Progenitor cell of endocrine pancreas (in vitro differentiated cells): ENCODE results near the gene CALN1. TPM values are rescaled to one million over a fixed set of nuclear protein-coding genes. Genes with fewer than 3 reads are reported as not detected.

Source experiments
- DNase-seq: peaks from one replicate; pipeline ENCODE4 v3.0.0; 2021; ENCODE audit warnings: low spot score; ENCODE audit not compliant: unreplicated experiment
- H3K27ac Mint-ChIP-seq: 2 replicates; pipeline ENCODE4 v1.8.0; 2021; ENCODE audit warnings: mild to moderate bottlenecking, moderate library complexity, mixed read lengths
- H3K27me3 Mint-ChIP-seq: 2 replicates; pipeline ENCODE4 v1.8.0; 2021; ENCODE audit warnings: mixed read lengths
- H3K36me3 Mint-ChIP-seq: 2 replicates; pipeline ENCODE4 v1.8.0; 2022; ENCODE audit warnings: mixed read lengths; ENCODE audit not compliant: insufficient read depth
- H3K4me1 Mint-ChIP-seq: 2 replicates; pipeline ENCODE4 v1.8.0; 2021; ENCODE audit warnings: low read depth, mixed read lengths
- H3K4me3 Mint-ChIP-seq: 2 replicates; pipeline ENCODE4 v1.8.0; 2021; ENCODE audit warnings: low read depth, mild to moderate bottlenecking, moderate library complexity, mixed read lengths
- H3K9me3 Mint-ChIP-seq: 2 replicates; pipeline ENCODE4 v1.8.0; 2021; ENCODE audit warnings: low read depth, mixed read lengths
- total RNA-seq: library from RNA; stranded (reverse); gene quantifications from 2 replicates; pipeline ENCODE4 v1.2.1, GENCODE V29; 2021
- TF ChIP-seq, protein P1 (sequence below): fragments of 200-600 bp; sonication (generic); IDR thresholded peaks from one replicate; pipeline ENCODE4 v1.5.0; 2021; ENCODE audit warnings: antibody characterized with exemption, mild to moderate bottlenecking; ENCODE audit not compliant: unreplicated experiment

Gene CALN1
- total RNA-seq, 1 donor from 2014 or later: 0.79 TPM

- Mint-ChIP-seq H3K27ac (no peak overlapping the region), H3K4me3 (no peak overlapping the region), H3K4me1 (peaks cover 8% of the 10 kb centered on the region), H3K27me3 (peaks cover 16% of the 10 kb centered on the region), H3K36me3 (no peaks in the 10 kb centered on the region), H3K9me3 (no peaks in the 10 kb centered on the region)
- TF ChIP-seq, protein P1, sequence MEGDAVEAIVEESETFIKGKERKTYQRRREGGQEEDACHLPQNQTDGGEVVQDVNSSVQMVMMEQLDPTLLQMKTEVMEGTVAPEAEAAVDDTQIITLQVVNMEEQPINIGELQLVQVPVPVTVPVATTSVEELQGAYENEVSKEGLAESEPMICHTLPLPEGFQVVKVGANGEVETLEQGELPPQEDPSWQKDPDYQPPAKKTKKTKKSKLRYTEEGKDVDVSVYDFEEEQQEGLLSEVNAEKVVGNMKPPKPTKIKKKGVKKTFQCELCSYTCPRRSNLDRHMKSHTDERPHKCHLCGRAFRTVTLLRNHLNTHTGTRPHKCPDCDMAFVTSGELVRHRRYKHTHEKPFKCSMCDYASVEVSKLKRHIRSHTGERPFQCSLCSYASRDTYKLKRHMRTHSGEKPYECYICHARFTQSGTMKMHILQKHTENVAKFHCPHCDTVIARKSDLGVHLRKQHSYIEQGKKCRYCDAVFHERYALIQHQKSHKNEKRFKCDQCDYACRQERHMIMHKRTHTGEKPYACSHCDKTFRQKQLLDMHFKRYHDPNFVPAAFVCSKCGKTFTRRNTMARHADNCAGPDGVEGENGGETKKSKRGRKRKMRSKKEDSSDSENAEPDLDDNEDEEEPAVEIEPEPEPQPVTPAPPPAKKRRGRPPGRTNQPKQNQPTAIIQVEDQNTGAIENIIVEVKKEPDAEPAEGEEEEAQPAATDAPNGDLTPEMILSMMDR: no peak
- no peak for DNase-seq
Measured at GRCh38 chr7:72326811-72327210, 85.3 kb downstream of the CALN1 start.

DNA sequence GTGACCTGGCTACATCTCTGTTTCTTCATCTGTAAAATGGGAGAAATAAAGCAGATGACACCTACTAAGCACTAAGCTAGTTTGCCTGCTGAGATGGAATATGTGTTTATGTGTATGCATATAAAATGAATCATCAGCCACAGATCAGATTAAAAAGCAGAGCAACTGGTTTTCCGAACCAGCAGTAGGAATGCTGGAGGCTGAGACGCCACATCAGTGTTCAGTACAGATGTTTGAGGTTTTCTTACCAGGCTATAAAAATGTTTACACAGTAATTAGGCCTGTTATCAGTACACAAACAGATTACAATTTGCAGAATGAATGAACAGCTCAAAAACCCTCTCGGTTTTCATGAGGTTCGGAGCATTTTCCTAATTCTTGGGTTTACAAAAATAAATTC lies 85.8 kb downstream of the CALN1 start:
- H3K27me3 Mint-ChIP-seq: peaks cover 16% of the 10 kb centered on the region
- no peak overlapping the region for H3K4me3 Mint-ChIP-seq
- DNase-seq: no peak
- TF ChIP-seq, protein P1: no peak
- H3K4me1 Mint-ChIP-seq: peaks cover 8% of the 10 kb centered on the region
- no peaks in the 10 kb centered on the region for H3K9me3 Mint-ChIP-seq
- no peak overlapping the region for H3K27ac Mint-ChIP-seq
- no peaks in the 10 kb centered on the region for H3K36me3 Mint-ChIP-seq

- DNase-seq: no peak
- TF ChIP-seq, protein P1: no peak
- Mint-ChIP-seq H3K9me3 (no peaks in the 10 kb centered on the region), H3K27ac (no peak overlapping the region), H3K4me1 (peaks cover 8% of the 10 kb centered on the region), H3K36me3 (no peaks in the 10 kb centered on the region), H3K27me3 (peaks cover 12% of the 10 kb centered on the region), H3K4me3 (no peak overlapping the region)
Measured at GRCh38 chr7:72325561-72325960, 86.6 kb downstream of the CALN1 start.

DNA sequence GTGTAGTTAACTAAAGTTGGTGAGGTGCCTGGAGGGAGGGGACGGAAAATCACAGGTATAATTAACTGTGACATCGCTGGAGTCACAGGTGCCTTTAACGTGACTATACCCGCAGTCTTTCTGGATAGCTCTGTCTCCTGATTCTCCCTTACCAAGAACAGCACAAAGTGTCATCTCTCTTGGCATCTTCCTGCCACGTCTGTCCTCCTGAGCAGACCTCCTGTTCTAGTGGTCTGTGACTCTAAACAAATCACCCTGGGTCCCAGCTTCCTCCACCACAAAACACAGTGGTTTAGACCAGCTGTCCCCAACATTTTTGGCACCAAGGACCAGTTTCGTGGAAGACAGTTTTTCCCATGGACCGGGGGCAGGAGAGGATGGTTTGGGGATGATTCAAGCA lies 90.5 kb downstream of the CALN1 start:
- Mint-ChIP-seq H3K9me3 (peaks cover 4% of the 10 kb centered on the region), H3K27ac (no peak overlapping the region), H3K4me1 (peaks cover 6% of the 10 kb centered on the region), H3K36me3 (no peaks in the 10 kb centered on the region), H3K27me3 (peaks cover 16% of the 10 kb centered on the region), H3K4me3 (no peak overlapping the region)
- DNase-seq: no peak
- TF ChIP-seq, protein P1: no peak

DNA sequence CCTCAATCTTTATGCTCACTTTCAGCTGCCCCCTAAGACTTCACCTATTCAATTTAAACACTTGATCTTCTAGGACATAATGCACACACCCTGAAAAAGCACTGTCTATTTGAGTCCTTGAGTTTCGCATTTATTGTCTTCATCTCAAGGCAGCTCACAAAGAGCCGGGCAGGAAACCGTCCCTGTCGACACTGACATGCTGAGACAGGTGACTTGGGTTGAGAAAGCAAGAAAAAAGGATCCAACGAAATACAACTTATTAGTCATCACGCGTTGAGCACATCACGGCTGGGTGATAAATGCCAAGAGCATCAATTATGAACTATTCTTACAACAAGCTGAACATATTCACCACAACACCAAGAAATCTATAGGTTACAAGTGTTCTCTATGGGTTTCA lies 91.1 kb downstream of the CALN1 start:
- no peak for DNase-seq
- Mint-ChIP-seq H3K27me3 (peaks cover 19% of the 10 kb centered on the region), H3K4me1 (peaks cover under 1% of the 10 kb centered on the region), H3K36me3 (no peaks in the 10 kb centered on the region), H3K4me3 (no peak overlapping the region), H3K27ac (no peak overlapping the region), H3K9me3 (peaks cover 4% of the 10 kb centered on the region)
- TF ChIP-seq, protein P1: no peak
